ENCODE data around the gene CYP4F8.
"Not testable (repeated sequence)": the region's sequence is repeated elsewhere in the genome, so short reads cannot be mapped to it uniquely, and the experiment has no call there.

CYP4F8 gene

DNA sequence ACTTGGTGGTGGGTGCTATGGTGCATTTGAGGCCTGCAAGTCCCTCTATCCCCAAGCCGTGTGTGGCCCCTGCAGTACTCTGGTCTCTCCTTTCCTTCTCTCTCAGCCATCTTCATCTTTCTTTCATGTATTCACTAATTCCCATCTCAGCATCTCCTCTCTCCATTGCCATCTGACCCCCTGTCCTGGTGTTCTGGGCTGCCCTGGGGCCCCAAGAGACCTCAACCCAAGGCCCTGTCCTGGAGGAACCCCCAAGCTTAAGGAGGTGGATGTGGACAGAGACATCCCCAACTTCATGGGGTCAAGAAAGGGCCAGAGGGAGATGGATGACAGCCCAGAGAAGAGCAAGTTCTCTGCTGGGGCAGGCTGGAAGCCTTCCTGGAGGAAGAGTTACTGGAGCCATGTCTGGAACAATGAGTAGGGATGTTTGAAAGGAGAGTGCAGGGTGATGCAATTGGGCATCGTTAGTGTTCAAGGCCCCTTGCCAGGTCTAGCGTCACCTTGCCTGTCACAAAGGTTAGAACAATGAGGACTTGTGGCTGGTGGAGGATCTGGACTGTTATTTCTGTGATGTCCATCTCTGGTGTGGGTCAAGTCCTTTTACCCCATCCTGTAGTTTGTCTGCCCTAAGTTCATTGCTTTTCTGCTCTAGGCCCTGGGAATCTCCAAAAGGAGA, 29.2 kb downstream of the CYP4F8 start:
- no peak overlapping the region for H3K4me3 ChIP-seq (replicated peaks; ENCODE audit: low read depth, low read length)
- TF ChIP-seq, protein P1, sequence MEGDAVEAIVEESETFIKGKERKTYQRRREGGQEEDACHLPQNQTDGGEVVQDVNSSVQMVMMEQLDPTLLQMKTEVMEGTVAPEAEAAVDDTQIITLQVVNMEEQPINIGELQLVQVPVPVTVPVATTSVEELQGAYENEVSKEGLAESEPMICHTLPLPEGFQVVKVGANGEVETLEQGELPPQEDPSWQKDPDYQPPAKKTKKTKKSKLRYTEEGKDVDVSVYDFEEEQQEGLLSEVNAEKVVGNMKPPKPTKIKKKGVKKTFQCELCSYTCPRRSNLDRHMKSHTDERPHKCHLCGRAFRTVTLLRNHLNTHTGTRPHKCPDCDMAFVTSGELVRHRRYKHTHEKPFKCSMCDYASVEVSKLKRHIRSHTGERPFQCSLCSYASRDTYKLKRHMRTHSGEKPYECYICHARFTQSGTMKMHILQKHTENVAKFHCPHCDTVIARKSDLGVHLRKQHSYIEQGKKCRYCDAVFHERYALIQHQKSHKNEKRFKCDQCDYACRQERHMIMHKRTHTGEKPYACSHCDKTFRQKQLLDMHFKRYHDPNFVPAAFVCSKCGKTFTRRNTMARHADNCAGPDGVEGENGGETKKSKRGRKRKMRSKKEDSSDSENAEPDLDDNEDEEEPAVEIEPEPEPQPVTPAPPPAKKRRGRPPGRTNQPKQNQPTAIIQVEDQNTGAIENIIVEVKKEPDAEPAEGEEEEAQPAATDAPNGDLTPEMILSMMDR (IDR thresholded peaks at IDR 0.05; ENCODE audit: low read length, missing control alignments), result no peak
- DNase-seq (ENCODE audit: low read depth), result no peak

DNA sequence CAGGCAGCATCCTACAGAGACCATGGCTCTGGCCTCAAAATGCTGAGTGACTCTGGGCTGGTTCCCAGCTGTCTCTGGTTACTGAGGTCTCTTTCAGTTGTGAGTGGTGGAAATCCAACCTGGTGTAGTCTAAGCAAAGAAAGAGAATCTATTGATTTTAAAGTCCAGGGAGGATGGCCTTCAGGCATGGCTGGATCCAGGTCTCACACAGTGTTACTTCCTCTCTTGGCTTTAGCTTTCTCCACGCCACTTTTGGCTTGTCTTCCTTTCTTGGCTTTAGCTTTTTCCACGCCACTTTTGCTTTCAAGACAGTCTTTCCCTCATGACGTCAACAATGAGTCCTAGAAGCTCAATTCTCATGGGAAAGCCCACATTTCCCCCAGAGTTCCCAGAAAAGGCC, 29.8 kb downstream of the CYP4F8 start:
- DNase-seq (ENCODE audit: low read depth), result no peak
- TF ChIP-seq, protein P1 (IDR thresholded peaks at IDR 0.05; ENCODE audit: low read length, missing control alignments), result no peak
- H3K4me3 ChIP-seq (replicated peaks; ENCODE audit: low read depth, low read length), result no peak overlapping the region

DNA sequence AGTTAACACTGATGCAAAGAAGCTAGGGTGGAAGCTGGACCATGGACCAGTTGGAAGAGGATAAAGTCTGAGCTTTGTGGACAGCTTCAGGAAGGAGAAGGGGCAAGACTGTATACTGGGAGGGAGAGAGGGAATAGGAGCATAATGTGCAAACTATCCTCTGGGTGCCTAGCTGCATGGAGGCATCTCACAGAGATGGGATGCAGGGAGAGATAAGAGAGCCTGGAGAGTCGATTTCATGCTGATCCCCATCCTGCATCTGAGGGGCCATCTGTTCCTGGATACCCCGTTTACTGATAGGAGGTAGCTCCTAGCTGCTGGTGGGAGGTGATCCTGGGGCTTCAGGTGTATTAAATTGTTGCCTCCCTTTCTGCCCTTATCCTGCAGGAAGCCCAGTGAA, 34.5 kb downstream of the CYP4F8 start:
- DNase-seq (ENCODE audit: low read depth), result no peak
- TF ChIP-seq, protein P1 (IDR thresholded peaks at IDR 0.05; ENCODE audit: low read length, missing control alignments), result no peak
- H3K4me3 ChIP-seq (replicated peaks; ENCODE audit: low read depth, low read length), result no peak overlapping the region

DNA sequence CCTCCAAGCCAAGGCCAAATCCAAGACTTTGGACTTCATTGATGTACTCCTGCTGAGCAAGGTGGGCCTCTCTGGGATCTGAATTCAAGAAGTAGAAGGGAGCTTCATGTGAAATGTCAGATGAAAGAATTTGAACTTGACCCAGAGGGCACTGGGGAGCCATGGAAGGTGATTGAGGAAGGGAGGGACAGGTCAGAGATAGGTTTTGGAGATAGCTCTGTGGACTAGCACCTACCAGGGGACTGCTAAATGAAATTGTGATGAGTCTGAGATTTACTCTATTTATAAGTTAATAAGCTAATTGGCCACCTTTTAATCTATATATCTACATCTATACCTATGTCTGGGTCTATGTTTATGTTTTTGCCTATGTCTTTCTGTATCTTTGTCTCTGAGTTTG, 35.1 kb downstream of the CYP4F8 start:
- DNase-seq (ENCODE audit: low read depth); H3K4me3 ChIP-seq (replicated peaks; ENCODE audit: low read depth, low read length): not testable (repeated sequence)

DNA sequence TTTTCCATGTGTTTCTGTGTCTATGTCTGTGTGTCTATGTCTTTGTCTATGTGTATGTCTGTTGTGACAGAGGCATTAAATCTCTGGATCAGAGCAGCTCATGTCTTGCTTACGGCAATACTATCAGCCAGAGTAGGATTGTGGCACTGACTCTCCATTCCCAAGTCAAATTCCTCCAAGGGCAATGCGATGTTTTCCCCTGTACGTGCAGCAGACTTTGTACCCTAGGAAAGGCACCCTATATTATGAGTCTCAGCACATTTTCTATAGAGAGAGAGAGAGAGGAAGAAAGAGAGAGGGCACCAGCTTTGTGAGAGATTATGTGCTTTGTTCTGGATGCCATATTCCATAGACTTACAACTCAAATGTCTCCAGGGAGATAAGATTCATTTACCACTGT, 36.8 kb downstream of the CYP4F8 start:
- H3K4me3 ChIP-seq (replicated peaks; ENCODE audit: low read depth, low read length), result no peak overlapping the region
- TF ChIP-seq, protein P1 (IDR thresholded peaks at IDR 0.05; ENCODE audit: low read length, missing control alignments), result no peak
- no peak for DNase-seq (ENCODE audit: low read depth)

DNA sequence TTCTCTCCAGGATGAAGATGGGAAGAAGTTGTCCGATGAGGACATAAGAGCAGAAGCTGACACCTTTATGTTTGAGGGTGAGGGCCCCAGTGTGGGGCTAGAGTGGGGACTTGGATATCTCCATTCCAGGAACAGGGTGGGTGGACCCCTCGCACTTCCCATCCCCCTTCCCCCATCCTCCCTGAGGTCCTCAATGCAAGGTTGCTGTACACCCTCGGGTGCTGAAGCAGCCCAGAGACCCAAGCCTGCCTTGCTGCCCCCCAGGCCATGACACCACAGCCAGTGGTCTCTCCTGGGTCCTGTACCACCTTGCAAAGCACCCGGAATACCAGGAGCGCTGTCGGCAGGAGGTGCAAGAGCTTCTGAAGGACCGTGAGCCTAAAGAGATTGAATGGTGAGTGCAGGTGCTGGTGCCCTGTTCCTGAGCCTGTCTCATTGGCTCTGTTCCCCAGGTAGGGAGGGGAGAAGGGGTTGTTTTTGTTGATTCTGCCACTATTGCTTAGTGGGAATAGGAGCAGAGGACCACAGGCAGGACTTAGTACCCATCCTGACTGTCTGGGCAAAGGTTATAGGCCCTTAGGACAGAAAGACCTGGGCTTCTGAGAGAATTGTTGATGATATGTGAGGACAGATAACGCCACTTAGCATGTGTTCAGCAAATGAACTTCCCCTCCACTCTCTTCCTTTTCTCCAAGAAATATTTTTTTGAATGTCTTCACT, 37.7 kb downstream of the CYP4F8 start:
- DNase-seq (ENCODE audit: low read depth), result no peak
- no peak overlapping the region for H3K4me3 ChIP-seq (replicated peaks; ENCODE audit: low read depth, low read length)
- TF ChIP-seq, protein P1 (IDR thresholded peaks at IDR 0.05; ENCODE audit: low read length, missing control alignments), result no peak

DNA sequence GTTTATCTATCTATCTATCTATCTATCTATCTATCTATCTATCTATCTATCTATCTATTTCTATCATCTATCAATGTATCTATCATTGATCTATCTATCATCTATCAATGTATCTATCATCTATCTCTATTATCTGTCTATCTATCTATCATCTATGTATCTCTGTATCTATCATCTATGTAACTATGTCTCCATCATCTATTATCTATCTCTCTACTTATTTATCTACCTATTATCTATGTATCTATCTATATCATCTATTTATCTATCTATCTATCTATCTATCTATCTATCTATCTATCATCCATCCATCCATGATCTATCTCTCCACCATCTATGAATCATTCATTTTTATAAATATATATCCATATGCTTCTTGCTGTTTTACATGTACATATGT, 41.4 kb downstream of the CYP4F8 start:
- no peak for DNase-seq (ENCODE audit: low read depth)
- H3K4me3 ChIP-seq (replicated peaks; ENCODE audit: low read depth, low read length), result no peak overlapping the region
- TF ChIP-seq, protein P1 (IDR thresholded peaks at IDR 0.05; ENCODE audit: low read length, missing control alignments), result no peak
